BE2C (cell line): ENCODE data around the gene PHYKPL.
"Not testable (repeated sequence)": the region's sequence is repeated elsewhere in the genome, so short reads cannot be mapped to it uniquely, and the experiment has no call there.

Experiments used
- DNase-seq: peaks from one replicate; pipeline ENCODE4 v3.0.0-alpha.2; 2020
- H3K27me3 ChIP-seq: fragments of 250-450 bp; sonication (Bioruptor Pico); 2 replicates; pipeline ENCODE4 v1.5.1; 2020; ENCODE audit warnings: mild to moderate bottlenecking
- H3K36me3 ChIP-seq: fragments of 250-450 bp; sonication (Bioruptor Pico); 2 replicates; pipeline ENCODE4 v1.5.1; 2020; ENCODE audit warnings: mild to moderate bottlenecking
- H3K4me1 ChIP-seq: fragments of 250-450 bp; sonication (Bioruptor Pico); 2 replicates; pipeline ENCODE4 v1.5.1; 2020
- H3K4me3 ChIP-seq: 2 replicates; pipeline ENCODE4 v1.5.1; 2011; ENCODE audit warnings: low read depth, low read length
- H3K9me3 ChIP-seq: fragments of 250-450 bp; sonication (Bioruptor Pico); 2 replicates; pipeline ENCODE4 v1.5.1; 2020
- TF ChIP-seq, protein P1 (sequence below): IDR thresholded peaks from 2 replicates; pipeline ENCODE4 v1.5.1; 2012; ENCODE audit warnings: mild to moderate bottlenecking, low read depth, low read length

Gene PHYKPL

DNA sequence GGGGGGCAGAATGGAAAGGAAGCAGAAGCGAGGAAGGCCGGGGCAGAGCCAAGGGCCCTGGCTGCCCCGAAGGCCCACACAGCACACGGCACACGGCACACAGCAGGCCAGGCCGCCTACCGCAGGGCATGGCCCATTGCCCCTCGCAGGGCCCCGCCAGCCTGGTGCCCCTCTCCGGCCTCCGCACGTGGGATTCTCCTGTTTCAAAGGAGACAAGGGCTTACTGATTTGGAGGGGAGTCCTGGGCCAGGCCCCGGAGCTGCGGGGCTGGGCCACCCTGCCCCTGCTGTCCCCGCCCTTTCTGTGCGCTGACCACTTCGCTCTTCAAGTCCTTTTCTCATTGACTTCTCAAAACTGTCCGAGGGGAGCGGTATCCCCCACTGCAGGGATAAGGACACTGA is 7.7 kb upstream of the PHYKPL start:
- Histone ChIP-seq H3K4me1 (no peaks in the 10 kb centered on the region), H3K4me3 (no peak overlapping the region), H3K36me3 (no peaks in the 10 kb centered on the region), H3K9me3 (no peaks in the 10 kb centered on the region), H3K27me3 (no peaks in the 10 kb centered on the region)
- TF ChIP-seq, protein P1, sequence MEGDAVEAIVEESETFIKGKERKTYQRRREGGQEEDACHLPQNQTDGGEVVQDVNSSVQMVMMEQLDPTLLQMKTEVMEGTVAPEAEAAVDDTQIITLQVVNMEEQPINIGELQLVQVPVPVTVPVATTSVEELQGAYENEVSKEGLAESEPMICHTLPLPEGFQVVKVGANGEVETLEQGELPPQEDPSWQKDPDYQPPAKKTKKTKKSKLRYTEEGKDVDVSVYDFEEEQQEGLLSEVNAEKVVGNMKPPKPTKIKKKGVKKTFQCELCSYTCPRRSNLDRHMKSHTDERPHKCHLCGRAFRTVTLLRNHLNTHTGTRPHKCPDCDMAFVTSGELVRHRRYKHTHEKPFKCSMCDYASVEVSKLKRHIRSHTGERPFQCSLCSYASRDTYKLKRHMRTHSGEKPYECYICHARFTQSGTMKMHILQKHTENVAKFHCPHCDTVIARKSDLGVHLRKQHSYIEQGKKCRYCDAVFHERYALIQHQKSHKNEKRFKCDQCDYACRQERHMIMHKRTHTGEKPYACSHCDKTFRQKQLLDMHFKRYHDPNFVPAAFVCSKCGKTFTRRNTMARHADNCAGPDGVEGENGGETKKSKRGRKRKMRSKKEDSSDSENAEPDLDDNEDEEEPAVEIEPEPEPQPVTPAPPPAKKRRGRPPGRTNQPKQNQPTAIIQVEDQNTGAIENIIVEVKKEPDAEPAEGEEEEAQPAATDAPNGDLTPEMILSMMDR = no peak
- DNase-seq = no peak

DNA sequence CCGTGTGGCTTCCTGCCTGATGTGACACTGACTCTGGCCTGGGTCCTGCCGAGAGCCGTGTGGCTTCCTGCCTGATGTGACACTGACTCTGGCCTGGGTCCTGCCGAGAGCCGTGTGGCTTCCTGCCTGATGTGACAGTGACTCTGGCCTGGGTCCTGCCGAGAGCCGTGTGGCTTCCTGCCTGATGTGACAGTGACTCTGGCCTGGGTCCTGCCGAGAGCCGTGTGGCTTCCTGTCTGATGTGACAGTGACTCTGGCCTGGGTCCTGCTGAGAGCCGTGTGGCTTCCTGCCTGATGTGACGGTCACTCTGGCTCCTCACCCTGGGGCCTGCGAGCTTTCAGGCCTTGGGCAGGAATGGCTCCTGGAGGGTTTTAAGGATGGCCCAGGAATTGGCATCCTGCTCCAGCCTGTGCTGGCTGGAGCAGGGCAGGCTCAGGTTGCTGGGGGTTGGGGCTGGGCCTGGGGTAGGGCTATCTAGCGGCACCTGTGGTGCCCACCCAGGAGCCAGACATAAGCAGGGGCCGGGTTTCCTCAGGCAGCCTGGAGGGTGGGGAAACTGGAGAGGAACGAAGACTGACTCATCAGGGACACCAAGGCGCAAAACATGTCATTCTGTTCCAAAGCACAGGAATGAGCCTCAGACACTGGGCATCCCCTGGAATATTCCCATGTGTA is 7.2 kb upstream of the PHYKPL start:
- not testable (repeated sequence) for H3K36me3 ChIP-seq, H3K9me3 ChIP-seq, H3K27me3 ChIP-seq, DNase-seq, H3K4me1 ChIP-seq, H3K4me3 ChIP-seq

DNA sequence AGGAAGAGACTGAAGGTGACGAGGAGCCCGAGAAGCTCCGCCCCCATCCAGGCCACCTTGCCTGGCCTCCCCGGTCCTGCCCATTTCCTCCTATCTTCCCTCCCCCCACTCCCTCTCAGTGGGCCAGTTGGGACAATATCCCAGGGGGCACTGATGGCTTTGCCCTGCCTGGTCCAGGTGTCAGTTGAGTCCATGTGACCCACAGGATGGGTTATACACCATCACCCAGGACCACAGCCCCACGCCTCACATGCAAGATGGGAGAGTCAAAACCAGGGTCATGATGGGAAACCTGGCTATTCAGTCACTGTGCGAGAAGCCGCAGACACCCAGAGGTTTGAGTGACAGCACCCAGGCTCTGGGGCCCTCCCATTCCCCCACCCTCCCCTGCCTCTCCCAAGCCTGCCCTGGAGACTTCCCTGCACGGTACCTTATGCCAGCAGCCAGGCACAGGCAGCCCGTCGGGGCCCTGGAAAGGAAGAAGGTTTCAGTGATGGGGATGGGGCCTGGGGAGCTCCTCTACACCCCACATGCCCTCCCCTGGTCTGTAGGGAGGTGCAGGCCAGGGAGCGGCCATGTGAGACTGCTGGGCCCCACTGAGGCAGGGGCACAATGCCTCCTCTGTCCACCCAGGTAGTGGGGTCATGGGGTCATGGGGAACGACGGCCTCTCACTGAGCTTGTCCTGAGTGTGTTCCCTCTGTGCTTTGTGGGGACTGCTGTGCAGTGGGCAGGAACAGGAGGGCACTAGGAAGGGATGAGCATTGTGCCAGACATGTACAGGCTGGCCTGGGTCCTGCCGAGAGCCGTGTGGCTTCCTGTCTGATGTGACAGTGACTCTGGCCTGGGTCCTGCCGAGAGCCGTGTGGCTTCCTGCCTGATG is 6.3 kb upstream of the PHYKPL start:
- no peaks in the 10 kb centered on the region for H3K9me3 ChIP-seq
- H3K27me3 ChIP-seq = no peaks in the 10 kb centered on the region
- no peak for DNase-seq
- H3K4me3 ChIP-seq = no peak overlapping the region
- H3K4me1 ChIP-seq = no peaks in the 10 kb centered on the region
- no peaks in the 10 kb centered on the region for H3K36me3 ChIP-seq
- TF ChIP-seq, protein P1 = no peak

DNA sequence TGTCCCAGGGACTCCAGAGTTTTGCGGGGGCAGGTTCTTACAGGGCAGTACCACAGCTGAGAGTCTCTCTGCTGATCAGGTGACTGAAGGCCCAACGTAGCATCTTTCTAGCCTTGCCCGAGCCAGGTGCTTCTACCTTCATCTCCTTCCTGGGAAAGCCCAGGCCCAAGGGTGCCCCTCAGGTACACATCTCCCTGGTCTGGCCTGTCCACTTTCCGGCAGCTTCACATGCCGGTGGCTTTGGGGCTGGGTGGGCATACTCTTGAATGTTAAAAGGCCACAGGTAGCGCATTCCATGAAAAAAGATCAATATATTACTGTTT is 5.7 kb upstream of the PHYKPL start:
- H3K27me3 ChIP-seq = no peaks in the 10 kb centered on the region
- H3K4me3 ChIP-seq = no peak overlapping the region
- no peak for DNase-seq
- H3K4me1 ChIP-seq = no peaks in the 10 kb centered on the region
- no peaks in the 10 kb centered on the region for H3K36me3 ChIP-seq
- H3K9me3 ChIP-seq = no peaks in the 10 kb centered on the region
- TF ChIP-seq, protein P1 = no peak

DNA sequence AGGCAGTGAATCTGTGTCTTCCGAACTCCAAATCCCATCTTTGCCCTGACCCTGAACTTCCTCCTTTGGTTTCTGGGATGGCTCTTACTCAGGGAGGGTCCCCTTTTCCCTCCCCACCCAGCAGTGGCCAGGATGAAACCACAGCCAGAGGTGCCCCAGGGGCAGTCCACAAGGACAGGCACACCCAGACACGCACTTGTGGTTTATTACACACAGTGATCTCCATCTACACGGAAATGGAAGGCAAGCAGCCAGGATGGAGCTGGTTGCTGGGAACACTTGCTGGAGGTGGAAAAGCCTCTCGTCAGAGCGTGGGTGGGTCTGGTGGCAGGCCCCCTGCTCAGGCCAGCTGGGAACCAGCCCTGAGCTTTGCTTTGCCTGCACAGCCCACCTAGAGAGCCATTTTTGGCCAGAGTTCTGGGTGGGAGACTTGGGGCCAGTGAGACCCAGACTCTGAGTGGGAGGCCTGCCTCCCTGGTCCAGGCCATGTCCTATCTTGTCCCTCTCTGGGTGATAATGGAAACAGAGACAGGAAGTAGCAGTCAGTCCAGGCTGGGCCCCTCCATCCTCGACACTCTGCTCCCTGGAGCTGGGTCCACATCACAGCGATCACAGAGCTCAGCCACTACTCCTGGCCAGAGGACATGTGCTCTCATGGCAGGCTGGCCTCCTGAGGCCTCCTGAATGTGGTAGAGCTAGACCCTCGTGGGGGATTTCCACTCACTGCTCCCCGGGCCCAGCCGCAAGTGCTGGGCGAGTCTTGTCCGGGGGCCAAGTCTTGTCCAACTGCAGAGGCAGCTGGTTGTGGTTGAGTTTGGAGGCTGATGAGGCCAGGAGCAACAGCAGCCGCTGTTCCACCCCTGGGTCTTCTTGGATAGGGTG is 5.1 kb upstream of the PHYKPL start:
- Histone ChIP-seq H3K4me3 (no peak overlapping the region), H3K4me1 (no peaks in the 10 kb centered on the region), H3K9me3 (no peaks in the 10 kb centered on the region), H3K27me3 (no peaks in the 10 kb centered on the region), H3K36me3 (no peaks in the 10 kb centered on the region)
- TF ChIP-seq, protein P1 = no peak
- DNase-seq = no peak

DNA sequence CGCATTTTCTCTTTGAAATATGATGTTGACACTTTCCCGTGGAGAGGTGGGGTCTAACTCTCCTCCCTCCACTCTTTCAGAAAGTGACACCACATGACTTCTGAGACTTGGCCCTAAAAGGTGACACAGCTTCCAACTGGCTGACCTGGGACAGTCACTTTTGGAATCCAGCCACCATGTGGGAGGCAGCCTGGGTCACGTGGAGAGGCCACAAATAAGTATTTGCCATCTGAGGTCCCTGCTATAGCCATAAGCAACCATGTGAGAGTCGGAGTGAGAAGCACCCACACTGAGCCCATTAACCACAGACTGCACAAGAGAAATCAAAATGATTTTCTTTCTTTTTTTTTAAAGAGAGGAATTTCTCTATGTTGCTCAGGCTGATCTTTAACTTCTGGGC is 4.1 kb upstream of the PHYKPL start:
- no peak for DNase-seq
- Histone ChIP-seq H3K4me3 (no peak overlapping the region), H3K9me3 (no peaks in the 10 kb centered on the region), H3K36me3 (no peaks in the 10 kb centered on the region), H3K4me1 (no peaks in the 10 kb centered on the region), H3K27me3 (no peaks in the 10 kb centered on the region)
- TF ChIP-seq, protein P1 = no peak
